Progenitor cell of endocrine pancreas (in vitro differentiated cells): ENCODE results near the gene FTO. TPM values are rescaled to one million over a fixed set of nuclear protein-coding genes. Genes with fewer than 3 reads are reported as not detected.

ENCODE experiments used
- DNase-seq: peaks from one replicate; pipeline ENCODE4 v3.0.0; 2021; ENCODE audit warnings: low spot score; ENCODE audit not compliant: unreplicated experiment
- H3K27ac Mint-ChIP-seq: 2 replicates; pipeline ENCODE4 v1.8.0; 2021; ENCODE audit warnings: mild to moderate bottlenecking, moderate library complexity, mixed read lengths
- H3K27me3 Mint-ChIP-seq: 2 replicates; pipeline ENCODE4 v1.8.0; 2021; ENCODE audit warnings: mixed read lengths
- H3K36me3 Mint-ChIP-seq: 2 replicates; pipeline ENCODE4 v1.8.0; 2022; ENCODE audit warnings: mixed read lengths; ENCODE audit not compliant: insufficient read depth
- H3K4me1 Mint-ChIP-seq: 2 replicates; pipeline ENCODE4 v1.8.0; 2021; ENCODE audit warnings: low read depth, mixed read lengths
- H3K4me3 Mint-ChIP-seq: 2 replicates; pipeline ENCODE4 v1.8.0; 2021; ENCODE audit warnings: low read depth, mild to moderate bottlenecking, moderate library complexity, mixed read lengths
- H3K9me3 Mint-ChIP-seq: 2 replicates; pipeline ENCODE4 v1.8.0; 2021; ENCODE audit warnings: low read depth, mixed read lengths
- CTCF ChIP-seq: fragments of 200-600 bp; sonication (generic); IDR thresholded peaks from one replicate; pipeline ENCODE4 v1.5.0; 2021; ENCODE audit warnings: antibody characterized with exemption, mild to moderate bottlenecking; ENCODE audit not compliant: unreplicated experiment
- total RNA-seq: library from RNA; stranded (reverse); gene quantifications from 2 replicates; pipeline ENCODE4 v1.2.1, GENCODE V29; 2021

Gene FTO
- total RNA-seq, 1 donor from 2014 or later, result 78.7 TPM

- H3K9me3 Mint-ChIP-seq, result peaks cover 12% of the 10 kb centered on the region
- H3K27ac Mint-ChIP-seq, result no peak overlapping the region
- no peak for DNase-seq
- H3K4me1 Mint-ChIP-seq, result peaks cover 5% of the 10 kb centered on the region
- peaks cover 20% of the 10 kb centered on the region for H3K36me3 Mint-ChIP-seq
- TF ChIP-seq CTCF, result no peak
- H3K4me3 Mint-ChIP-seq, result no peak overlapping the region
- no peaks in the 10 kb centered on the region for H3K27me3 Mint-ChIP-seq
These were observed 129.1 kb downstream of the FTO start for GRCh38 chr16:53832896-53833544.

- peaks cover 5% of the 10 kb centered on the region for H3K4me1 Mint-ChIP-seq
- H3K4me3 Mint-ChIP-seq, result no peak overlapping the region
- no peak for TF ChIP-seq CTCF
- peaks cover 10% of the 10 kb centered on the region for H3K36me3 Mint-ChIP-seq
- H3K27ac Mint-ChIP-seq, result no peak overlapping the region
- H3K9me3 Mint-ChIP-seq, result peaks cover 7% of the 10 kb centered on the region
- DNase-seq, result no peak
- H3K27me3 Mint-ChIP-seq, result no peaks in the 10 kb centered on the region
These were observed 132.2 kb downstream of the FTO start for GRCh38 chr16:53836142-53836541.

GRCh38 chr16:53836680-53837079 lies 132.7 kb downstream of the FTO start:
- H3K27me3 Mint-ChIP-seq, result no peaks in the 10 kb centered on the region
- H3K36me3 Mint-ChIP-seq, result peaks cover 9% of the 10 kb centered on the region
- no peak for TF ChIP-seq CTCF
- H3K4me1 Mint-ChIP-seq, result peaks cover 5% of the 10 kb centered on the region
- DNase-seq, result no peak
- no peak overlapping the region for H3K27ac Mint-ChIP-seq
- peaks cover 7% of the 10 kb centered on the region for H3K9me3 Mint-ChIP-seq
- no peak overlapping the region for H3K4me3 Mint-ChIP-seq

GRCh38 chr16:53837426-53837825 lies 133.5 kb downstream of the FTO start:
- Mint-ChIP-seq H3K27me3 (no peaks in the 10 kb centered on the region), H3K4me1 (peaks cover 5% of the 10 kb centered on the region), H3K36me3 (peaks cover 9% of the 10 kb centered on the region), H3K4me3 (no peak overlapping the region), H3K9me3 (peaks cover 7% of the 10 kb centered on the region), H3K27ac (no peak overlapping the region)
- DNase-seq, result no peak
- no peak for TF ChIP-seq CTCF

- no peaks in the 10 kb centered on the region for H3K27me3 Mint-ChIP-seq
- peaks cover 5% of the 10 kb centered on the region for H3K4me1 Mint-ChIP-seq
- no peak overlapping the region for H3K4me3 Mint-ChIP-seq
- H3K36me3 Mint-ChIP-seq, result peaks cover 5% of the 10 kb centered on the region
- H3K9me3 Mint-ChIP-seq, result peaks cover 7% of the 10 kb centered on the region
- DNase-seq, result no peak
- no peak overlapping the region for H3K27ac Mint-ChIP-seq
- no peak for TF ChIP-seq CTCF
These were observed 135.2 kb downstream of the FTO start for GRCh38 chr16:53839150-53839549.
